IPS-20b (cell line): ENCODE measurements around the gene SLC9A7.

Source experiments
- H3K27ac ChIP-seq: one replicate; pipeline ENCODE4 v1.5.1; 2013; ENCODE audit warnings: low read length
- H3K27me3 ChIP-seq: 2 replicates; pipeline ENCODE4 v1.6.1; 2013; ENCODE audit warnings: mild to moderate bottlenecking, low read length, inconsistent platforms; ENCODE audit not compliant: insufficient read depth
- H3K36me3 ChIP-seq: 2 replicates; pipeline ENCODE4 v1.6.1; 2013; ENCODE audit warnings: low read depth, mild to moderate bottlenecking, inconsistent platforms, low read length, moderate library complexity; ENCODE audit not compliant: insufficient read depth
- H3K4me1 ChIP-seq: 2 replicates; pipeline ENCODE4 v1.6.1; 2013; ENCODE audit warnings: mild to moderate bottlenecking, control low read depth, inconsistent platforms, low read length, moderate library complexity; ENCODE audit not compliant: insufficient read depth
- H3K4me3 ChIP-seq: 2 replicates; pipeline ENCODE4 v1.5.1; 2013; ENCODE audit warnings: mild to moderate bottlenecking, low read length, inconsistent platforms
- H3K9ac ChIP-seq: 2 replicates; pipeline ENCODE4 v1.6.1; 2013; ENCODE audit warnings: low read depth, mild to moderate bottlenecking, inconsistent platforms, low read length, moderate library complexity
- H3K9me3 ChIP-seq: 2 replicates; pipeline ENCODE4 v1.6.1; 2013; ENCODE audit warnings: mild to moderate bottlenecking, low read depth, low read length, inconsistent platforms; ENCODE audit not compliant: insufficient read depth

Gene SLC9A7

GRCh38 chrX:46561824-46562657, 196.9 kb downstream of the SLC9A7 start:
- H3K27ac ChIP-seq = no peak overlapping the region
- no peaks in the 10 kb centered on the region for H3K27me3 ChIP-seq
- no peak overlapping the region for H3K4me3 ChIP-seq
- no peak overlapping the region for H3K9ac ChIP-seq
- no peaks in the 10 kb centered on the region for H3K9me3 ChIP-seq
- H3K4me1 ChIP-seq = no peaks in the 10 kb centered on the region
- no peaks in the 10 kb centered on the region for H3K36me3 ChIP-seq

- Histone ChIP-seq H3K4me1 (no peaks in the 10 kb centered on the region), H3K9me3 (no peaks in the 10 kb centered on the region), H3K36me3 (no peaks in the 10 kb centered on the region), H3K4me3 (no peak overlapping the region), H3K9ac (no peak overlapping the region), H3K27ac (no peak overlapping the region), H3K27me3 (no peaks in the 10 kb centered on the region)
Measured at GRCh38 chrX:46559062-46559461, 199.9 kb downstream of the SLC9A7 start.

- H3K4me3 ChIP-seq = no peak overlapping the region
- no peaks in the 10 kb centered on the region for H3K27me3 ChIP-seq
- H3K27ac ChIP-seq = no peak overlapping the region
Measured at GRCh38 chrX:46554942-46555341, 204.0 kb downstream of the SLC9A7 start.

GRCh38 chrX:46553935-46554334, 205.0 kb downstream of the SLC9A7 start:
- no peak overlapping the region for H3K4me3 ChIP-seq
- H3K27me3 ChIP-seq = no peaks in the 10 kb centered on the region
- H3K27ac ChIP-seq = no peak overlapping the region
- H3K9me3 ChIP-seq = no peaks in the 10 kb centered on the region
- no peaks in the 10 kb centered on the region for H3K36me3 ChIP-seq
- H3K4me1 ChIP-seq = peaks cover 4% of the 10 kb centered on the region; the same call in 1 of the 2 replicates
- no peak overlapping the region for H3K9ac ChIP-seq

More at GRCh38 chrX:46554942-46555341, 204.0 kb downstream of the SLC9A7 start:
- H3K4me1 ChIP-seq = peaks cover 4% of the 10 kb centered on the region; the same call in 1 of the 2 replicates
- H3K9me3 ChIP-seq = no peaks in the 10 kb centered on the region
- no peaks in the 10 kb centered on the region for H3K36me3 ChIP-seq
- no peak overlapping the region for H3K9ac ChIP-seq

- H3K4me3 ChIP-seq = no peak overlapping the region
- peaks cover 4% of the 10 kb centered on the region; the same call in 1 of the 2 replicates for H3K4me1 ChIP-seq
- H3K27me3 ChIP-seq = no peaks in the 10 kb centered on the region
- peak overlapping the region; percentile 75; the same call in 1 of the 2 replicates for H3K9ac ChIP-seq
- H3K27ac ChIP-seq = peak overlapping the region; percentile 25
- H3K9me3 ChIP-seq = no peaks in the 10 kb centered on the region
- H3K36me3 ChIP-seq = peaks cover 18% of the 10 kb centered on the region; the same call in 1 of the 2 replicates
Measured at GRCh38 chrX:46551494-46552128, 207.3 kb downstream of the SLC9A7 start.

- H3K4me3 ChIP-seq = no peak overlapping the region
- H3K9me3 ChIP-seq = no peaks in the 10 kb centered on the region
- H3K27ac ChIP-seq = no peak overlapping the region
- H3K9ac ChIP-seq = no peak overlapping the region
- H3K4me1 ChIP-seq = peaks cover 4% of the 10 kb centered on the region; the same call in 1 of the 2 replicates
- no peaks in the 10 kb centered on the region for H3K27me3 ChIP-seq
- H3K36me3 ChIP-seq = peaks cover 21% of the 10 kb centered on the region; the same call in 1 of the 2 replicates
Measured at GRCh38 chrX:46549914-46550313, 209.0 kb downstream of the SLC9A7 start.
